HG02610 (cell line): Measurements from ENCODE around the gene CERT1.

Source experiments
- ATAC-seq: cut with Tn5 transposase; IDR thresholded peaks from one replicate; pipeline ENCODE4 v1.9.1; 2021; ENCODE audit warnings: mild to moderate bottlenecking, moderate library complexity; ENCODE audit not compliant: unreplicated experiment

CERT1 gene

GRCh38 chr5:75481024-75481423, 30.4 kb downstream of the CERT1 start:
- no peak for ATAC-seq

- no peak for ATAC-seq
These were observed 36.1 kb downstream of the CERT1 start for GRCh38 chr5:75475364-75475763.

- no peak for ATAC-seq
These were observed 38.0 kb downstream of the CERT1 start for GRCh38 chr5:75473463-75473862.

GRCh38 chr5:75472973-75473372, 38.5 kb downstream of the CERT1 start:
- ATAC-seq = no peak

GRCh38 chr5:75471193-75471592, 40.2 kb downstream of the CERT1 start:
- ATAC-seq = no peak

- ATAC-seq = no peak
These were observed 42.4 kb downstream of the CERT1 start for GRCh38 chr5:75469017-75469416.

- ATAC-seq = no peak
These were observed 42.8 kb downstream of the CERT1 start for GRCh38 chr5:75468593-75468992.

GRCh38 chr5:75466006-75466716, 45.3 kb downstream of the CERT1 start:
- ATAC-seq = no peak

- ATAC-seq = no peak
These were observed 45.9 kb downstream of the CERT1 start for GRCh38 chr5:75465480-75465879.

- no peak for ATAC-seq
These were observed 47.7 kb downstream of the CERT1 start for GRCh38 chr5:75463726-75464125.

- no peak for ATAC-seq
These were observed 49.8 kb downstream of the CERT1 start for GRCh38 chr5:75461679-75462078.

GRCh38 chr5:75460942-75461610, 50.4 kb downstream of the CERT1 start:
- peak; percentile 58 for ATAC-seq

- peak; percentile 13 for ATAC-seq
These were observed 50.9 kb downstream of the CERT1 start for GRCh38 chr5:75460532-75460931.

- no peak for ATAC-seq
These were observed 53.7 kb downstream of the CERT1 start for GRCh38 chr5:75457691-75458090.

GRCh38 chr5:75457161-75457560, 54.3 kb downstream of the CERT1 start:
- ATAC-seq = no peak

- ATAC-seq = no peak
These were observed 61.4 kb downstream of the CERT1 start for GRCh38 chr5:75450069-75450468.

GRCh38 chr5:75446068-75446467, 65.4 kb downstream of the CERT1 start:
- ATAC-seq = no peak

GRCh38 chr5:75441560-75441959, 69.9 kb downstream of the CERT1 start:
- ATAC-seq = no peak

- no peak for ATAC-seq
These were observed 72.2 kb downstream of the CERT1 start for GRCh38 chr5:75439276-75439675.

- ATAC-seq = no peak
These were observed 72.7 kb downstream of the CERT1 start for GRCh38 chr5:75438722-75439121.

- no peak for ATAC-seq
These were observed 76.3 kb downstream of the CERT1 start for GRCh38 chr5:75435096-75435495.

GRCh38 chr5:75433814-75434506, 77.5 kb downstream of the CERT1 start:
- ATAC-seq = no peak
